CD4-positive, alpha-beta T cell (primary cell): ENCODE results near the gene TCF15. TPM values are rescaled to one million over a fixed set of nuclear protein-coding genes. Genes with fewer than 3 reads are reported as not detected.

Experiments
- ATAC-seq: fragments of 200-7000 bp; cut with Tn5 transposase; one replicate; pipeline ENCODE4 v1.10.0; 2022; ENCODE audit warnings: mild to moderate bottlenecking; ENCODE audit not compliant: poor library complexity
- CTCF ChIA-PET: fragments of 350-600 bp; sonication (Branson Sonifier 250); formaldehyde crosslinking; loops from one replicate; lab custom pipeline; 2021; ENCODE audit warnings: antibody characterized with exemption, inconsistent platforms; lab: Charles Lee
- POLR2A ChIA-PET: fragments of 350-600 bp; sonication (Branson Sonifier 250); formaldehyde crosslinking; loops from one replicate; lab custom pipeline; 2021; ENCODE audit warnings: antibody characterized with exemption, inconsistent platforms; lab: Charles Lee
- DNase-seq, 14 experiments: peaks; one replicate each; pipeline ENCODE4 v3.0.0-alpha.2; 2013 to 2020; ENCODE audit warnings: mixed read lengths in 2 of 14
- H3K27ac ChIP-seq, 2 donors: one replicate each; pipeline versions ENCODE4 v1.5.1 to v1.7.0; 2013; ENCODE audit warnings: low read length in 2 of 2, low read depth in 1 of 2, mild to moderate bottlenecking in 1 of 2
- H3K27me3 ChIP-seq, 2 experiments: 1 replicate in 1 of 2; 2 replicates in 1 of 2; pipeline versions ENCODE4 v1.6.1 to v1.7.0; 2013; ENCODE audit warnings: low read length in 2 of 2, control low read depth in 1 of 2, mild to moderate bottlenecking in 1 of 2, moderate library complexity in 1 of 2; ENCODE audit not compliant: insufficient read depth in 2 of 2, control insufficient read depth in 1 of 2
- H3K36me3 ChIP-seq: one replicate; pipeline ENCODE4 v1.6.1; 2013; ENCODE audit warnings: low read length, control low read depth; ENCODE audit not compliant: insufficient read depth
- H3K4me1 ChIP-seq: one replicate; pipeline ENCODE4 v1.6.1; 2013; ENCODE audit warnings: low read length, control low read depth; ENCODE audit not compliant: insufficient read depth
- H3K4me3 ChIP-seq: one replicate; pipeline ENCODE4 v1.5.1; 2013; ENCODE audit warnings: mild to moderate bottlenecking, low read length, moderate library complexity
- H3K9me3 ChIP-seq, 2 experiments: 1 replicate in 1 of 2; 2 replicates in 1 of 2; pipeline versions ENCODE4 v1.6.1 to v1.7.0; 2013; ENCODE audit warnings: low read length in 2 of 2, mild to moderate bottlenecking in 2 of 2, control low read depth in 1 of 2, moderate library complexity in 1 of 2; ENCODE audit not compliant: control insufficient read depth in 1 of 2, insufficient read depth in 1 of 2
- H3K27ac Mint-ChIP-seq: one replicate; pipeline ENCODE4 v1.8.0; 2020; ENCODE audit warnings: mixed read lengths
- H3K27me3 Mint-ChIP-seq: one replicate; pipeline ENCODE4 v1.8.0; 2021; ENCODE audit warnings: mixed read lengths
- H3K36me3 Mint-ChIP-seq: one replicate; pipeline ENCODE4 v1.8.0; 2021; ENCODE audit warnings: low read depth, mixed read lengths
- H3K4me1 Mint-ChIP-seq: one replicate; pipeline ENCODE4 v1.8.0; 2021; ENCODE audit warnings: low read depth, mixed read lengths
- H3K4me3 Mint-ChIP-seq: one replicate; pipeline ENCODE4 v1.8.0; 2020; ENCODE audit warnings: mild to moderate bottlenecking, mixed read lengths
- H3K9me3 Mint-ChIP-seq: one replicate; pipeline ENCODE4 v1.8.0; 2020; ENCODE audit warnings: mixed read lengths
- CTCF ChIP-seq: fragments of 200-600 bp; IDR thresholded peaks from one replicate; pipeline ENCODE4 v1.8.0; 2022; ENCODE audit warnings: antibody characterized with exemption, mild to moderate bottlenecking
- intact Hi-C, 2 experiments: fragments of 100-400 bp; cut with DNase I in 1 of 2; cut with micrococcal nuclease in 1 of 2; formaldehyde crosslinking; loops; one replicate each; pipeline versions ENCODE4 v1.15.1 to v1.9.0; 2023 to 2025; cut with DNase I, micrococcal nuclease
- total RNA-seq, 174 experiments: library from RNA in 2 of 174; stranded (reverse) in 2 of 174; gene quantifications; one replicate each; pipeline ENCODE4 v1.2.3 and lab custom pipeline; 2021 to 2026

TCF15 gene
- total RNA-seq, 2 experiments from 2014 or later = not detected

- Histone ChIP-seq H3K9me3 (peaks cover 0 to 12% of the 10 kb centered on the region in 2 experiments), H3K4me3 (no peak overlapping the region), H3K27me3 (peaks cover 11 to 21% of the 10 kb centered on the region in 2 experiments), H3K36me3 (no peaks in the 10 kb centered on the region), H3K4me1 (no peaks in the 10 kb centered on the region), H3K27ac (no peak overlapping the region)
- DNase-seq (no peak), ATAC-seq (no peak)
- ChIA-PET POLR2A (no interaction called here), CTCF (no interaction called here)
- Mint-ChIP-seq H3K4me1 (no peaks in the 10 kb centered on the region), H3K9me3 (peaks cover 9% of the 10 kb centered on the region), H3K27me3 (peaks cover 63% of the 10 kb centered on the region), H3K36me3 (no peaks in the 10 kb centered on the region), H3K4me3 (no peak overlapping the region), H3K27ac (no peak overlapping the region)
- intact Hi-C loops = no loop called here
- no peak for TF ChIP-seq CTCF
These were observed 12.1 kb upstream of the TCF15 start for GRCh38 chr20:622161-622560.

- Mint-ChIP-seq H3K4me1 (no peaks in the 10 kb centered on the region), H3K27me3 (peaks cover 67% of the 10 kb centered on the region), H3K4me3 (no peak overlapping the region), H3K36me3 (no peaks in the 10 kb centered on the region), H3K27ac (no peak overlapping the region), H3K9me3 (peaks cover 9% of the 10 kb centered on the region)
- no peaks in the 10 kb centered on the region for H3K4me1 ChIP-seq
- no peaks in the 10 kb centered on the region for H3K36me3 ChIP-seq
- TF ChIP-seq CTCF = no peak
- POLR2A ChIA-PET = no interaction called here
- DNase-seq (no peak), ATAC-seq (no peak)
- peaks cover 0 to 12% of the 10 kb centered on the region in 2 experiments for H3K9me3 ChIP-seq
- no peak overlapping the region for H3K27ac ChIP-seq
- peaks cover 14 to 25% of the 10 kb centered on the region in 2 experiments for H3K27me3 ChIP-seq
- CTCF ChIA-PET = no interaction called here
- no peak overlapping the region for H3K4me3 ChIP-seq
- intact Hi-C loops = no loop called here
These were observed 11.1 kb upstream of the TCF15 start for GRCh38 chr20:621125-621756.

GRCh38 chr20:620246-620645, 10.1 kb upstream of the TCF15 start:
- Mint-ChIP-seq H3K27me3 (peaks cover 67% of the 10 kb centered on the region), H3K27ac (no peak overlapping the region), H3K4me1 (no peaks in the 10 kb centered on the region), H3K36me3 (no peaks in the 10 kb centered on the region), H3K4me3 (no peak overlapping the region), H3K9me3 (peaks cover 7% of the 10 kb centered on the region)
- Histone ChIP-seq H3K4me3 (no peak overlapping the region), H3K4me1 (no peaks in the 10 kb centered on the region), H3K9me3 (peaks cover 0 to 12% of the 10 kb centered on the region in 2 experiments), H3K27me3 (peaks cover 17 to 25% of the 10 kb centered on the region in 2 experiments), H3K36me3 (no peaks in the 10 kb centered on the region), H3K27ac (no peak overlapping the region)
- ChIA-PET POLR2A (no interaction called here), CTCF (no interaction called here)
- no peak for DNase-seq
- TF ChIP-seq CTCF = no peak
- intact Hi-C loops = no loop called here
- no peak for ATAC-seq
